ENCODE data around the gene RAG1.

Gene RAG1

GRCh38 chr11:36557991-36558390 is 9.8 kb upstream of the RAG1 start:
- no peak for DNase-seq (ENCODE audit: low spot score)
- in situ Hi-C loops (cut with MboI; ENCODE audit: low sequenced_read_pairs, unreplicated experiment), result loop anchor here (25.0 kb wide), 1 partner anchor 179 kb away; no protein-coding TSS in a partner anchor
- no peak for TF ChIP-seq CTCF (IDR thresholded peaks at IDR 0.05; ENCODE audit: borderline replicate concordance, control extremely low read depth, extremely low read depth, insufficient read depth, missing control alignments)

GRCh38 chr11:36558571-36559413 is 9.0 kb upstream of the RAG1 start:
- in situ Hi-C loops (cut with MboI; ENCODE audit: low sequenced_read_pairs, unreplicated experiment), result loop anchor here (25.0 kb wide), 1 partner anchor 179 kb away; no protein-coding TSS in a partner anchor
- no peak for TF ChIP-seq CTCF (IDR thresholded peaks at IDR 0.05; ENCODE audit: borderline replicate concordance, control extremely low read depth, extremely low read depth, insufficient read depth, missing control alignments)
- DNase-seq (ENCODE audit: low spot score), result peak; percentile 30

- in situ Hi-C loops (cut with MboI; ENCODE audit: low sequenced_read_pairs, unreplicated experiment), result loop anchor here (25.0 kb wide), 1 partner anchor 173 kb away; no protein-coding TSS in a partner anchor
- DNase-seq (ENCODE audit: low spot score), result peak; percentile 45
- TF ChIP-seq CTCF (IDR thresholded peaks at IDR 0.05; ENCODE audit: borderline replicate concordance, control extremely low read depth, extremely low read depth, insufficient read depth, missing control alignments), result peak; percentile 44
Measured at GRCh38 chr11:36564376-36565030, 3.3 kb upstream of the RAG1 start.

- no peak for TF ChIP-seq CTCF (IDR thresholded peaks at IDR 0.05; ENCODE audit: borderline replicate concordance, control extremely low read depth, extremely low read depth, insufficient read depth, missing control alignments)
- no peak for DNase-seq (ENCODE audit: low spot score)
- in situ Hi-C loops (cut with MboI; ENCODE audit: low sequenced_read_pairs, unreplicated experiment), result loop anchor here (25.0 kb wide), 1 partner anchor 172 kb away; no protein-coding TSS in a partner anchor
Measured at GRCh38 chr11:36565031-36565610, 2.7 kb upstream of the RAG1 start.

GRCh38 chr11:36566407-36567053 is 1.3 kb upstream of the RAG1 start:
- in situ Hi-C loops (cut with MboI; ENCODE audit: low sequenced_read_pairs, unreplicated experiment), result loop anchor here (25.0 kb wide), 1 partner anchor 171 kb away; no protein-coding TSS in a partner anchor
- no peak for TF ChIP-seq CTCF (IDR thresholded peaks at IDR 0.05; ENCODE audit: borderline replicate concordance, control extremely low read depth, extremely low read depth, insufficient read depth, missing control alignments)
- peak; percentile 10 for DNase-seq (ENCODE audit: low spot score)

GRCh38 chr11:36569095-36569494 is 1.3 kb downstream of the RAG1 start:
- no peak for TF ChIP-seq CTCF (IDR thresholded peaks at IDR 0.05; ENCODE audit: borderline replicate concordance, control extremely low read depth, extremely low read depth, insufficient read depth, missing control alignments)
- DNase-seq (ENCODE audit: low spot score), result no peak
- in situ Hi-C loops (cut with MboI; ENCODE audit: low sequenced_read_pairs, unreplicated experiment), result loop anchor here (25.0 kb wide), 1 partner anchor 168 kb away; no protein-coding TSS in a partner anchor

Measured in GM13976 (cell line).